Activated CD8-positive, alpha-beta memory T cell treated with anti-CD3 and anti-CD28 coated beads for 4 hours (primary cell): ENCODE data around the gene LARP1.

ENCODE experiments used
- DNase-seq, 2 donors: peaks; one replicate each; pipeline ENCODE4 v3.0.0-alpha.2; 2020; ENCODE audit warnings: low read depth in 2 of 2

The LARP1 gene

GRCh38 chr5:154762261-154762660 is 7.1 kb downstream of the LARP1 start:
- DNase-seq = no peak

- DNase-seq = no peak
Measured at GRCh38 chr5:154762700-154763099, 7.5 kb downstream of the LARP1 start.

- no peak for DNase-seq
Measured at GRCh38 chr5:154764967-154765366, 9.8 kb downstream of the LARP1 start.

- no peak for DNase-seq
Measured at GRCh38 chr5:154765396-154765925, 10.3 kb downstream of the LARP1 start.

GRCh38 chr5:154766558-154767281 is 11.5 kb downstream of the LARP1 start:
- no peak for DNase-seq

- DNase-seq = no peak
Measured at GRCh38 chr5:154767576-154767975, 12.4 kb downstream of the LARP1 start.

- no peak for DNase-seq
Measured at GRCh38 chr5:154768207-154768606, 13.0 kb downstream of the LARP1 start.

- DNase-seq = no peak
Measured at GRCh38 chr5:154770111-154770510, 14.9 kb downstream of the LARP1 start.

- no peak for DNase-seq
Measured at GRCh38 chr5:154771383-154771901, 16.3 kb downstream of the LARP1 start.

- no peak for DNase-seq
Measured at GRCh38 chr5:154773326-154773725, 18.1 kb downstream of the LARP1 start.

- DNase-seq = no peak
Measured at GRCh38 chr5:154776167-154776566, 21.0 kb downstream of the LARP1 start.

GRCh38 chr5:154778534-154778933 is 23.4 kb downstream of the LARP1 start:
- no peak for DNase-seq

- no peak for DNase-seq
Measured at GRCh38 chr5:154779105-154779504, 23.9 kb downstream of the LARP1 start.

GRCh38 chr5:154780128-154780527 is 25.0 kb downstream of the LARP1 start:
- DNase-seq = no peak

GRCh38 chr5:154782326-154782725 is 27.1 kb downstream of the LARP1 start:
- no peak for DNase-seq

GRCh38 chr5:154782812-154783592 is 27.8 kb downstream of the LARP1 start:
- no peak for DNase-seq

- no peak for DNase-seq
Measured at GRCh38 chr5:154783774-154784460, 28.7 kb downstream of the LARP1 start.

- DNase-seq = no peak
Measured at GRCh38 chr5:154784856-154785255, 29.7 kb downstream of the LARP1 start.

- DNase-seq = no peak
Measured at GRCh38 chr5:154786414-154786813, 31.2 kb downstream of the LARP1 start.

- DNase-seq = no peak
Measured at GRCh38 chr5:154788212-154788611, 33.0 kb downstream of the LARP1 start.

- no peak for DNase-seq
Measured at GRCh38 chr5:154791535-154791934, 36.4 kb downstream of the LARP1 start.
